ENCODE results near the gene ABLIM1.

The ABLIM1 gene

GRCh38 chr10:114519306-114519669, 138.8 kb downstream of the ABLIM1 start:
- TF ChIP-seq EGR1 (IDR thresholded peaks at IDR 0.05) (no peak), YY1 (IDR thresholded peaks at IDR 0.05; ENCODE audit: low read depth) (0 out of 2 replicates have a peak, but pooled peaks have one; percentile 13), MAX (IDR thresholded peaks at IDR 0.05) (peak; percentile 98), EP300 (IDR thresholded peaks at IDR 0.05; ENCODE audit: borderline replicate concordance) (peak; percentile 22; the same call in 1 of the 2 replicates), NFIC (IDR thresholded peaks at IDR 0.05) (peak; percentile 55), TCF12 (IDR thresholded peaks at IDR 0.05; ENCODE audit: low read depth) (peak; percentile 62; the same call in 1 of the 2 replicates), ZBTB7A (IDR thresholded peaks at IDR 0.05; ENCODE audit: low read depth) (no peak), CEBPB (IDR thresholded peaks at IDR 0.05) (peak; percentile 74)

GRCh38 chr10:114518401-114519305, 139.4 kb downstream of the ABLIM1 start:
- no peak for TF ChIP-seq YY1 (IDR thresholded peaks at IDR 0.05; ENCODE audit: low read depth)

GRCh38 chr10:114517368-114518250, 140.5 kb downstream of the ABLIM1 start:
- TF ChIP-seq USF1 (IDR thresholded peaks at IDR 0.05) (no peak), FOXM1 (IDR thresholded peaks at IDR 0.05; ENCODE audit: borderline replicate concordance, low read depth) (no peak), ZBTB7A (IDR thresholded peaks at IDR 0.05; ENCODE audit: low read depth) (no peak), CEBPB (IDR thresholded peaks at IDR 0.05) (no peak), RAD21 (IDR thresholded peaks at IDR 0.05; ENCODE audit: low read depth) (no peak), TAF1 (IDR thresholded peaks at IDR 0.05; ENCODE audit: low read depth) (no peak), TCF12 (IDR thresholded peaks at IDR 0.05; ENCODE audit: low read depth) (no peak), TEAD4 (IDR thresholded peaks at IDR 0.05) (no peak), YY1 (IDR thresholded peaks at IDR 0.05; ENCODE audit: low read depth) (no peak), EP300 (IDR thresholded peaks at IDR 0.05; ENCODE audit: borderline replicate concordance) (no peak), NFIC (IDR thresholded peaks at IDR 0.05) (no peak), REST (IDR thresholded peaks at IDR 0.05; ENCODE audit: low read depth) (no peak), MAX (IDR thresholded peaks at IDR 0.05) (no peak), EGR1 (IDR thresholded peaks at IDR 0.05) (no peak), CREB1 (IDR thresholded peaks at IDR 0.05; ENCODE audit: low read depth) (no peak)

- no peak for TF ChIP-seq USF1 (IDR thresholded peaks at IDR 0.05)
- TF ChIP-seq EP300 (IDR thresholded peaks at IDR 0.05; ENCODE audit: borderline replicate concordance): no peak
- TF ChIP-seq RAD21 (IDR thresholded peaks at IDR 0.05; ENCODE audit: low read depth): no peak
- TF ChIP-seq ZBTB7A (IDR thresholded peaks at IDR 0.05; ENCODE audit: low read depth): no peak
- TF ChIP-seq TCF12 (IDR thresholded peaks at IDR 0.05; ENCODE audit: low read depth): no peak
- no peak for TF ChIP-seq TAF1 (IDR thresholded peaks at IDR 0.05; ENCODE audit: low read depth)
- TF ChIP-seq FOXM1 (IDR thresholded peaks at IDR 0.05; ENCODE audit: borderline replicate concordance, low read depth): no peak
- no peak for TF ChIP-seq REST (IDR thresholded peaks at IDR 0.05; ENCODE audit: low read depth)
- no peak for TF ChIP-seq TEAD4 (IDR thresholded peaks at IDR 0.05)
- TF ChIP-seq EGR1 (IDR thresholded peaks at IDR 0.05): no peak
- no peak for TF ChIP-seq NFIC (IDR thresholded peaks at IDR 0.05)
- TF ChIP-seq CEBPB (IDR thresholded peaks at IDR 0.05): no peak
- no peak for TF ChIP-seq MAX (IDR thresholded peaks at IDR 0.05)
- TF ChIP-seq YY1 (IDR thresholded peaks at IDR 0.05; ENCODE audit: low read depth): no peak
- no peak for TF ChIP-seq CREB1 (IDR thresholded peaks at IDR 0.05; ENCODE audit: low read depth)
These were observed 141.7 kb downstream of the ABLIM1 start for GRCh38 chr10:114516356-114516755.

Data from Ishikawa (cell line).